Measurements from ENCODE around the gene NFYC.
"Not testable (repeated sequence)": the region's sequence is repeated elsewhere in the genome, so short reads cannot be mapped to it uniquely, and the experiment has no call there.

NFYC gene

GRCh38 chr1:40665335-40666171 lies 26.0 kb upstream of the NFYC start, which contains the start of gene RIMS3:
RIMS3 (minus strand) TSS chr1:40665682; CDS start chr1:40641925, 23,757 bp downstream.
- DNase-seq: peak; percentile 76

- peak; percentile 71 for DNase-seq
Measured at GRCh38 chr1:40668769-40669525, 22.6 kb upstream of the NFYC start.

GRCh38 chr1:40673452-40673851 lies 18.1 kb upstream of the NFYC start:
- DNase-seq: no peak

- no peak for DNase-seq
Measured at GRCh38 chr1:40676501-40676900, 15.0 kb upstream of the NFYC start.

GRCh38 chr1:40679165-40679953 lies 12.1 kb upstream of the NFYC start:
- DNase-seq: no peak

- DNase-seq: no peak
Measured at GRCh38 chr1:40684669-40685068, 6.8 kb upstream of the NFYC start.

GRCh38 chr1:40687059-40687458 lies 4.4 kb upstream of the NFYC start:
- DNase-seq: no peak

- no peak for DNase-seq
Measured at GRCh38 chr1:40687661-40688060, 3.8 kb upstream of the NFYC start.

GRCh38 chr1:40689737-40690136 lies 1.8 kb upstream of the NFYC start:
- DNase-seq: no peak

- no peak for DNase-seq
Measured at GRCh38 chr1:40690771-40691537, 550 bp upstream of the NFYC start.

GRCh38 chr1:40692429-40692895 lies 958 bp downstream of the NFYC start:
- DNase-seq: no peak

- DNase-seq: no peak
Measured at GRCh38 chr1:40693425-40693824, 1.9 kb downstream of the NFYC start.

- DNase-seq: no peak
Measured at GRCh38 chr1:40694353-40694874, 2.9 kb downstream of the NFYC start.

- DNase-seq: no peak
Measured at GRCh38 chr1:40696294-40696693, 4.8 kb downstream of the NFYC start.

- no peak for DNase-seq
Measured at GRCh38 chr1:40697436-40697835, 5.9 kb downstream of the NFYC start.

- DNase-seq: no peak
Measured at GRCh38 chr1:40699787-40700186, 8.3 kb downstream of the NFYC start.

- DNase-seq: no peak
Measured at GRCh38 chr1:40701684-40702083, 10.2 kb downstream of the NFYC start.

- not testable (repeated sequence) for DNase-seq
Measured at GRCh38 chr1:40702810-40703209, 11.3 kb downstream of the NFYC start.

GRCh38 chr1:40703316-40703715 lies 11.8 kb downstream of the NFYC start:
- DNase-seq: no peak

- no peak for DNase-seq
Measured at GRCh38 chr1:40704817-40705733, 13.6 kb downstream of the NFYC start.

- no peak for DNase-seq
Measured at GRCh38 chr1:40706626-40707025, 15.1 kb downstream of the NFYC start.
